Upper lobe of left lung (tissue), 4 donors: ENCODE data around the gene TPST1.

Experiments
- EP300 ChIP-seq, 4 donors: sonication (generic); formaldehyde crosslinking; IDR thresholded peaks; one replicate each; pipeline ENCODE4 v1.5.1; 2017; ENCODE audit warnings: antibody characterized with exemption in 4 of 4, control low read depth in 2 of 4
- POLR2AphosphoS5 ChIP-seq, 2 donors: sonication (generic); formaldehyde crosslinking; IDR thresholded peaks; one replicate each; pipeline ENCODE4 v1.5.1; 2017; ENCODE audit warnings: antibody characterized with exemption in 2 of 2
- TF ChIP-seq, protein P1 (sequence below), 6 experiments: fragments of 450-650 bp in 4 of 6; fragments of 200-600 bp in 2 of 6; sonication (generic) in 2 of 6; IDR thresholded peaks; one replicate each; pipeline ENCODE4 v1.5.1; 2016 to 2019; ENCODE audit warnings: antibody characterized with exemption in 6 of 6

DNA sequence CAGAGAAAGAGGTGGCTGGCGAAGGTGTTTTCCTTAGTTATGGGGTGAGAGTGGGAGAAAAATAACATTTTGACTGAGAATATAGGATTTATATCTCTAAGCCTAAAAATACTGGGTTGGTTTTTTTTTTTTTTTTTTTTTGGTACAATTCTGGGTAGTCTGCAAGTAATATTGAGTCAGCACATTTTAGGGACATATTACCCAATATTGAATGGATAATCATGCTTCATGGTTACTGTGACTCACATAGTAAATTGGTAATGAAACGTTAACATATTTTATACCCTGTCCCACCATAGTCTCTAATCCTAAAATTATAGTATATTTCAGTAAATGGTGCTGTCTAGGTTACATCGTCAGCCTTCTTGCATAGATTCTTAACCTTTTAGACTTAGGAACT, 91.4 kb downstream of the TPST1 start:
- TF ChIP-seq, protein P1, sequence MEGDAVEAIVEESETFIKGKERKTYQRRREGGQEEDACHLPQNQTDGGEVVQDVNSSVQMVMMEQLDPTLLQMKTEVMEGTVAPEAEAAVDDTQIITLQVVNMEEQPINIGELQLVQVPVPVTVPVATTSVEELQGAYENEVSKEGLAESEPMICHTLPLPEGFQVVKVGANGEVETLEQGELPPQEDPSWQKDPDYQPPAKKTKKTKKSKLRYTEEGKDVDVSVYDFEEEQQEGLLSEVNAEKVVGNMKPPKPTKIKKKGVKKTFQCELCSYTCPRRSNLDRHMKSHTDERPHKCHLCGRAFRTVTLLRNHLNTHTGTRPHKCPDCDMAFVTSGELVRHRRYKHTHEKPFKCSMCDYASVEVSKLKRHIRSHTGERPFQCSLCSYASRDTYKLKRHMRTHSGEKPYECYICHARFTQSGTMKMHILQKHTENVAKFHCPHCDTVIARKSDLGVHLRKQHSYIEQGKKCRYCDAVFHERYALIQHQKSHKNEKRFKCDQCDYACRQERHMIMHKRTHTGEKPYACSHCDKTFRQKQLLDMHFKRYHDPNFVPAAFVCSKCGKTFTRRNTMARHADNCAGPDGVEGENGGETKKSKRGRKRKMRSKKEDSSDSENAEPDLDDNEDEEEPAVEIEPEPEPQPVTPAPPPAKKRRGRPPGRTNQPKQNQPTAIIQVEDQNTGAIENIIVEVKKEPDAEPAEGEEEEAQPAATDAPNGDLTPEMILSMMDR (IDR thresholded peaks at IDR 0.05), result no peak
- TF ChIP-seq EP300 (IDR thresholded peaks at IDR 0.05) (no peak), POLR2AphosphoS5 (IDR thresholded peaks at IDR 0.05) (peak in 1 of 2 donors; percentile 9)
